ENCODE measurements around the gene FIG4.

- no peak for TF ChIP-seq POLR2A (IDR thresholded peaks at IDR 0.05)
- no peak for TF ChIP-seq CTCF (IDR thresholded peaks at IDR 0.05)
Observed at GRCh38 chr6:109678240-109678639, 12.9 kb upstream of the FIG4 start.

All from lower leg skin (tissue), 3 donors.